K562 (cell line): ENCODE data around the gene LDAH. TPM values are rescaled to one million over a fixed set of nuclear protein-coding genes. Genes with fewer than 3 reads are reported as not detected.
A peak's percentile ranks its signal among the peaks of the same experiment; 100 is the strongest.

Experiments
- COPS2 ChIP-seq: fragments of 450-650 bp; conservative IDR thresholded peaks from 2 replicates; pipeline ENCODE4 v1.6.1; 2016; ENCODE audit warnings: mild to moderate bottlenecking, moderate library complexity
- CREM ChIP-seq: IDR thresholded peaks from 2 replicates; pipeline ENCODE4 v1.6.1; 2014; ENCODE audit warnings: antibody characterized with exemption, low read depth
- CXXC5 ChIP-seq: fragments of 250-450 bp; sonication (Bioruptor Pico); IDR thresholded peaks from 2 replicates; pipeline ENCODE4 v1.8.0; 2022; ENCODE audit warnings: inconsistent platforms, mild to moderate bottlenecking, moderate library complexity
- DACH1 ChIP-seq: fragments of 450-650 bp; IDR thresholded peaks from 2 replicates; pipeline ENCODE4 v1.6.1; 2018; ENCODE audit not compliant: partially characterized antibody
- ESRRA ChIP-seq: fragments of 450-650 bp; IDR thresholded peaks from 2 replicates; pipeline ENCODE4 v1.6.1; 2014; ENCODE audit warnings: low read depth, mild to moderate bottlenecking, moderate library complexity, borderline replicate concordance
- GABPB1 ChIP-seq: sonication (generic); formaldehyde crosslinking; IDR thresholded peaks from 2 replicates; pipeline ENCODE4 v1.8.0; 2022; ENCODE audit warnings: mild to moderate bottlenecking, missing genetic modification reagents
- HCFC1 ChIP-seq: IDR thresholded peaks from 2 replicates; pipeline ENCODE4 v1.6.1; 2012; ENCODE audit warnings: low read depth, low read length, improper control_type of control experiment
- KDM2B ChIP-seq: fragments of 250-450 bp; sonication (Bioruptor Pico); IDR thresholded peaks from 2 replicates; pipeline ENCODE4 v1.8.0; 2021; ENCODE audit warnings: mild to moderate bottlenecking, moderate library complexity
- MAZ ChIP-seq, 2 experiments: fragments of 450-650 bp in 1 of 2; sonication (generic) in 1 of 2; formaldehyde crosslinking; IDR thresholded peaks in 1 of 2; conservative IDR thresholded peaks in 1 of 2; 2 replicates each; pipeline versions ENCODE4 v1.4.0 to v1.5.0; 2020; ENCODE audit warnings: mild to moderate bottlenecking in 1 of 2, missing genetic modification reagents in 1 of 2
- PHB ChIP-seq: fragments of 250-450 bp; sonication (Bioruptor Pico); IDR thresholded peaks from 2 replicates; pipeline ENCODE4 v1.5.0; 2021
- RAD21 ChIP-seq, 2 experiments: fragments of 250-450 bp in 1 of 2; fragments of 450-650 bp in 1 of 2; sonication (Bioruptor Pico) in 1 of 2; formaldehyde crosslinking in 1 of 2; IDR thresholded peaks in 1 of 2; conservative IDR thresholded peaks in 1 of 2; 2 replicates each; pipeline versions ENCODE4 v1.4.0 to v1.8.0; 2020 to 2022; ENCODE audit warnings: mild to moderate bottlenecking in 2 of 2, moderate library complexity in 1 of 2
- RBFOX2 ChIP-seq: fragments of 200-400 bp; formaldehyde crosslinking; IDR thresholded peaks from 2 replicates; pipeline ENCODE4 v1.6.1; 2017; ENCODE audit warnings: low read depth, mild to moderate bottlenecking, low read length, moderate library complexity
- SRSF7 ChIP-seq: fragments of 200-400 bp; formaldehyde crosslinking; optimal IDR thresholded peaks from 2 replicates; pipeline ENCODE3; 2017; ENCODE audit warnings: mild to moderate bottlenecking, low read depth, low read length
- TEAD1 ChIP-seq, 2 experiments: fragments of 450-650 bp in 1 of 2; sonication (generic) in 1 of 2; formaldehyde crosslinking; IDR thresholded peaks; 2 replicates each; pipeline versions ENCODE4 v1.4.0 to v1.8.0; 2020 to 2022; ENCODE audit warnings: mild to moderate bottlenecking in 2 of 2, missing genetic modification reagents in 1 of 2
- YY1 ChIP-seq, 3 experiments: IDR thresholded peaks; 2 replicates each; pipeline ENCODE4 v1.6.1; 2011; ENCODE audit warnings: low read length in 2 of 3, mild to moderate bottlenecking in 2 of 3, moderate library complexity in 2 of 3, borderline replicate concordance in 1 of 3, control low read depth in 1 of 3, low read depth in 1 of 3; ENCODE audit not compliant: insufficient read depth in 3 of 3, insufficient replicate concordance in 2 of 3, control insufficient read depth in 1 of 3, insufficient read length in 1 of 3; ENCODE audit errors: extremely low read depth in 1 of 3
- polyA plus RNA-seq, 8 experiments: library from polyadenylated mRNA; depleted of rRNA in 4 of 8; stranded (reverse) in 5 of 8; unstranded in 3 of 8; fragments of >200 nt; fragmentation: Nextera tagmentation in 2 of 8; fragmentation: Illumina TruSeq in 1 of 8; extraction: Ambion mirVana in 2 of 8; extraction: Trizol in 1 of 8; gene quantifications; 2 replicates each; pipeline versions ENCODE4 v1.2.1 to v1.2.3, GENCODE V29; 2011 to 2014; ENCODE audit warnings: inconsistent platforms in 1 of 8, missing spikeins in 1 of 8
- total RNA-seq, 7 experiments: library from RNA; depleted of rRNA in 6 of 7; stranded (reverse); fragments of >200 nt in 6 of 7; fragmentation: Illumina TruSeq in 2 of 7; extraction: Trizol in 2 of 7; gene quantifications; 2 replicates each; pipeline versions ENCODE4 v1.2.1 to v1.2.3, GENCODE V29; 2011 to 2021; ENCODE audit warnings: low replicate concordance in 1 of 7
- TF ChIP-seq, protein P1 (sequence below): sonication (generic); formaldehyde crosslinking; IDR thresholded peaks from 2 replicates; pipeline ENCODE4 v1.9.0; 2022; ENCODE audit warnings: mild to moderate bottlenecking, missing genetic modification reagents
- TF ChIP-seq, protein P2 (sequence below): fragments of 450-650 bp; formaldehyde crosslinking; IDR thresholded peaks from 2 replicates; pipeline ENCODE4 v1.4.0; 2020; ENCODE audit warnings: mild to moderate bottlenecking, moderate library complexity
- TF ChIP-seq, protein P3 (sequence below): IDR thresholded peaks from 2 replicates; pipeline ENCODE4 v1.6.1; 2011; ENCODE audit warnings: borderline replicate concordance, low read depth, mild to moderate bottlenecking, moderate library complexity, low read length; ENCODE audit not compliant: insufficient read depth, poor library complexity, severe bottlenecking

LDAH gene
- total and polyA plus RNA-seq, 9 of the 15 experiments (the other 6 are each of a cell fraction or from before 2014, with no cell fraction given) = 22.3 to 60.1 (median 40.0) TPM

DNA sequence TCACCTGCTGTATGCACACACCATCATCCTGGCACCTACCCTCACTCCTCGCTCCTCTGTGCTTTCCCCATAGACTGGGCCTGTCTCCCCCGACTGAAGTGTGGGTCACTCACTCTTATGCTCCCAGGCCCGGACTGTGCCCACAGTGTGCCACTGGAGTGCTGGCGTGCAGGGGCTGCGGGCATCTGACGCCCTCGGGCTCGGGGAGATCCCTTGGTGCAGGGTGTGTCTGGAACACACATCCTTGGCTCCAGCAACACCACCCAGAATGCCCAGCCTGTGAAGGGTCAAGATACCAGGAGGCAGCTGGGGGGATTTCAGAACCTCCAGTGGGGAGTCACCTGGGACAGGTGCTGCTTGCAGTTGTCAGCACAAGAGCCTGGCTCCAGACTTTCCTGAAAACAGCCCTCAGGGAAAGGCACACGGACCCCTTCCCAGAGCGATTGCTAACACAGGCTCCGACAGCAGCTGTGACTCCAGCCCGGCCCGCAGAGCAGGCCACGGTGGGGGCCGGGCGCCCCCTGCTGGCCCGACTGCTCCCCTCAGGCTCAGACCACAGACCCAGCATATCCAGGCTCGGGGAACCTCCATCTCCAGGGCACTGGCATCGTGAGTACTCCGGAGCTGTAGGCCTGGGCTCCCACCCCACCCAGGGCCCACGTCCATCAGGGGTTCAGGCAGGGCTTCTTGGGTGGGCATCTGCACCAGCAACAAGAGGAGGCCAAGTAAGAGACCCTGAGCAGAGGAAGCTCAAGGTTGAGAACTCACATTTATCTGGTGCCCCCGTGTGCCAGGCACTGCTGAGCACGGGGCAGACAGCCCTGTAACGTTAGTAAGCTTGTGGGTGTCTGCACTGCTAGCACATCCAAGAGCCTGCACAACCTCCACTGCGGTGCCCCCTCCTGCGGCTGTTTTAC, 180.6 kb downstream of the LDAH start (continued):
- TF ChIP-seq MAZ (CRISPR knock-in tag; conservative IDR thresholded peaks at IDR 0.05 in 1 of 2, IDR thresholded peaks at IDR 0.05 in 1 of 2) (0 out of 4 replicates have a peak, but pooled peaks of 1 of the 2 experiments have one; percentile 21), TEAD1 (CRISPR knock-in tag; IDR thresholded peaks at IDR 0.05) (0 out of 4 replicates have a peak, but pooled peaks of 1 of the 2 experiments have one; percentile 30), CREM (0 out of 2 replicates have a peak, but pooled peaks have one; percentile 11), SRSF7 (no peak), ESRRA (peak; percentile 32; the same call in 1 of the 2 replicates), COPS2 (no peak), YY1 (IDR thresholded peaks at IDR 0.05; ENCODE audit: borderline replicate concordance in 1 of 3, control insufficient read depth in 1 of 3, extremely low read depth in 1 of 3, insufficient read depth in 3 of 3, insufficient read length in 1 of 3, insufficient replicate concordance in 2 of 3, low read depth in 1 of 3, low read length in 2 of 3) (peak in 1 of 3 experiments; percentile 22), CXXC5 (CRISPR knock-in tag) (0 out of 2 replicates have a peak, but pooled peaks have one; percentile 13), RAD21 (CRISPR knock-in tag; conservative IDR thresholded peaks at IDR 0.05 in 1 of 2, IDR thresholded peaks at IDR 0.05 in 1 of 2) (peak; percentile 81 to 90), HCFC1 (no peak), DACH1 (peak; percentile 35), GABPB1 (CRISPR knock-in tag) (0 out of 2 replicates have a peak, but pooled peaks have one; percentile 29), KDM2B (CRISPR knock-in tag) (no peak), PHB (CRISPR knock-in tag) (no peak), RBFOX2 (0 out of 2 replicates have a peak, but pooled peaks have one; percentile 31)
- TF ChIP-seq, protein P1, sequence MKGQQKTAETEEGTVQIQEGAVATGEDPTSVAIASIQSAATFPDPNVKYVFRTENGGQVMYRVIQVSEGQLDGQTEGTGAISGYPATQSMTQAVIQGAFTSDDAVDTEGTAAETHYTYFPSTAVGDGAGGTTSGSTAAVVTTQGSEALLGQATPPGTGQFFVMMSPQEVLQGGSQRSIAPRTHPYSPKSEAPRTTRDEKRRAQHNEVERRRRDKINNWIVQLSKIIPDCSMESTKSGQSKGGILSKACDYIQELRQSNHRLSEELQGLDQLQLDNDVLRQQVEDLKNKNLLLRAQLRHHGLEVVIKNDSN (CRISPR knock-in tag) = peak; percentile 19; the same call in 1 of the 2 replicates
- TF ChIP-seq, protein P2, sequence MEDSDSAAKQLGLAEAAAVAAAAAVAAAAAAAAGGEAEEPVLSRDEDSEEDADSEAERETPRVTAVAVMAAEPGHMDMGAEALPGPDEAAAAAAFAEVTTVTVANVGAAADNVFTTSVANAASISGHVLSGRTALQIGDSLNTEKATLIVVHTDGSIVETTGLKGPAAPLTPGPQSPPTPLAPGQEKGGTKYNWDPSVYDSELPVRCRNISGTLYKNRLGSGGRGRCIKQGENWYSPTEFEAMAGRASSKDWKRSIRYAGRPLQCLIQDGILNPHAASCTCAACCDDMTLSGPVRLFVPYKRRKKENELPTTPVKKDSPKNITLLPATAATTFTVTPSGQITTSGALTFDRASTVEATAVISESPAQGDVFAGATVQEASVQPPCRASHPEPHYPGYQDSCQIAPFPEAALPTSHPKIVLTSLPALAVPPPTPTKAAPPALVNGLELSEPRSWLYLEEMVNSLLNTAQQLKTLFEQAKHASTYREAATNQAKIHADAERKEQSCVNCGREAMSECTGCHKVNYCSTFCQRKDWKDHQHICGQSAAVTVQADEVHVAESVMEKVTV = peak; percentile 48
- TF ChIP-seq, protein P3, sequence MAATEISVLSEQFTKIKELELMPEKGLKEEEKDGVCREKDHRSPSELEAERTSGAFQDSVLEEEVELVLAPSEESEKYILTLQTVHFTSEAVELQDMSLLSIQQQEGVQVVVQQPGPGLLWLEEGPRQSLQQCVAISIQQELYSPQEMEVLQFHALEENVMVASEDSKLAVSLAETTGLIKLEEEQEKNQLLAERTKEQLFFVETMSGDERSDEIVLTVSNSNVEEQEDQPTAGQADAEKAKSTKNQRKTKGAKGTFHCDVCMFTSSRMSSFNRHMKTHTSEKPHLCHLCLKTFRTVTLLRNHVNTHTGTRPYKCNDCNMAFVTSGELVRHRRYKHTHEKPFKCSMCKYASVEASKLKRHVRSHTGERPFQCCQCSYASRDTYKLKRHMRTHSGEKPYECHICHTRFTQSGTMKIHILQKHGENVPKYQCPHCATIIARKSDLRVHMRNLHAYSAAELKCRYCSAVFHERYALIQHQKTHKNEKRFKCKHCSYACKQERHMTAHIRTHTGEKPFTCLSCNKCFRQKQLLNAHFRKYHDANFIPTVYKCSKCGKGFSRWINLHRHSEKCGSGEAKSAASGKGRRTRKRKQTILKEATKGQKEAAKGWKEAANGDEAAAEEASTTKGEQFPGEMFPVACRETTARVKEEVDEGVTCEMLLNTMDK = peak; percentile 89
